ENCODE data around the gene MYZAP.

DNA sequence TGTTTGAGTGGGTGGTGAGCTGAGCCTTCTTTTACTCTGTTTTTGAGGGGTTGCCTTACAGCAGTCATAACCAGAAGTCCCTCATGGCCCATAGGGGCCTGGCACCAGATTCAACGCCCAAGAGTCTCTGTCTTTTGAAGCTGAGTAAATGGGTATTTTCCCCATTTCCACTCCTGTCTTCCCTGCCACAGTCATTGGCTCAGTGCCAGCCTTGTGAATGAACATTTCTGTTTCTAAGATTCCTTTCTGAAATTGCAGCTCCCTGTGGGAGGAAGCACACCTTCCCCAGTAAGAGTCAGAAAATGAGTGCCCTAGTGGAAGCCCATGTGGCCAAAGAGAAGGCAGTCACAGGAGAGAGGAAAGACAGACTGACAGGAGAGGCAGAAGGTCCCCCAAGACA is 71.1 kb downstream of the MYZAP start:
- TF ChIP-seq, protein P1, sequence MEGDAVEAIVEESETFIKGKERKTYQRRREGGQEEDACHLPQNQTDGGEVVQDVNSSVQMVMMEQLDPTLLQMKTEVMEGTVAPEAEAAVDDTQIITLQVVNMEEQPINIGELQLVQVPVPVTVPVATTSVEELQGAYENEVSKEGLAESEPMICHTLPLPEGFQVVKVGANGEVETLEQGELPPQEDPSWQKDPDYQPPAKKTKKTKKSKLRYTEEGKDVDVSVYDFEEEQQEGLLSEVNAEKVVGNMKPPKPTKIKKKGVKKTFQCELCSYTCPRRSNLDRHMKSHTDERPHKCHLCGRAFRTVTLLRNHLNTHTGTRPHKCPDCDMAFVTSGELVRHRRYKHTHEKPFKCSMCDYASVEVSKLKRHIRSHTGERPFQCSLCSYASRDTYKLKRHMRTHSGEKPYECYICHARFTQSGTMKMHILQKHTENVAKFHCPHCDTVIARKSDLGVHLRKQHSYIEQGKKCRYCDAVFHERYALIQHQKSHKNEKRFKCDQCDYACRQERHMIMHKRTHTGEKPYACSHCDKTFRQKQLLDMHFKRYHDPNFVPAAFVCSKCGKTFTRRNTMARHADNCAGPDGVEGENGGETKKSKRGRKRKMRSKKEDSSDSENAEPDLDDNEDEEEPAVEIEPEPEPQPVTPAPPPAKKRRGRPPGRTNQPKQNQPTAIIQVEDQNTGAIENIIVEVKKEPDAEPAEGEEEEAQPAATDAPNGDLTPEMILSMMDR (IDR thresholded peaks at IDR 0.05): no peak
- no peak for TF ChIP-seq POLR2A (IDR thresholded peaks at IDR 0.05)
